Activated CD8-positive, alpha-beta T cell treated with anti-CD3 and anti-CD28 coated beads, Interleukin-2, amount 10 ng/mL, durations not matched to agents 7 days and 5 days (primary cell): ENCODE data around the gene SIX3. TPM values are rescaled to one million over a fixed set of nuclear protein-coding genes. Genes with fewer than 3 reads are reported as not detected.

Source experiments
- ATAC-seq: fragments of 150-1000 bp; cut with Tn5 transposase; one replicate; pipeline ENCODE4 v1.10.0; 2021; ENCODE audit warnings: moderate library complexity
- CTCF ChIA-PET: fragments of 350-600 bp; sonication (Branson Sonifier 250); formaldehyde crosslinking; loops from one replicate; lab custom pipeline; 2021; ENCODE audit warnings: antibody characterized with exemption; lab: Charles Lee
- POLR2A ChIA-PET: fragments of 350-600 bp; sonication (Branson Sonifier 250); formaldehyde crosslinking; loops from one replicate; lab custom pipeline; 2021; ENCODE audit warnings: antibody characterized with exemption; lab: Charles Lee
- DNase-seq: peaks from one replicate; pipeline ENCODE4 v3.0.0-alpha.2; 2020
- H3K27ac Mint-ChIP-seq: one replicate; pipeline ENCODE4 v1.8.0; 2021; ENCODE audit warnings: mild to moderate bottlenecking, mixed read lengths
- H3K27me3 Mint-ChIP-seq: one replicate; pipeline ENCODE4 v1.8.0; 2021; ENCODE audit warnings: low read depth, mixed read lengths
- H3K36me3 Mint-ChIP-seq: one replicate; pipeline ENCODE4 v1.8.0; 2021; ENCODE audit warnings: low read depth, mixed read lengths
- H3K4me1 Mint-ChIP-seq: one replicate; pipeline ENCODE4 v1.8.0; 2021; ENCODE audit warnings: low read depth, mixed read lengths
- H3K4me3 Mint-ChIP-seq: one replicate; pipeline ENCODE4 v1.8.0; 2021; ENCODE audit warnings: mild to moderate bottlenecking, mixed read lengths
- H3K9me3 Mint-ChIP-seq: one replicate; pipeline ENCODE4 v1.8.0; 2022; ENCODE audit warnings: mixed read lengths; ENCODE audit not compliant: insufficient read depth
- total RNA-seq, 2 experiments: library from RNA; stranded (reverse); gene quantifications; one replicate each; pipeline ENCODE4 v1.2.3, GENCODE V29; 2021

The SIX3 gene
- total RNA-seq, 2 experiments from 2014 or later, result 0.10 TPM; not detected in 1

- ChIA-PET POLR2A (no interaction called here), CTCF (interaction anchor here (0.7 to 5.6 kb wide), 4 partner anchors 30 to 793 kb away, joined by 3 to 56 read pairs (median 4); no protein-coding TSS in a partner anchor)
- Mint-ChIP-seq H3K9me3 (no peaks in the 10 kb centered on the region), H3K4me3 (no peak overlapping the region), H3K27me3 (peaks cover 6% of the 10 kb centered on the region), H3K4me1 (no peaks in the 10 kb centered on the region), H3K36me3 (no peaks in the 10 kb centered on the region), H3K27ac (no peak overlapping the region)
- ATAC-seq (no peak), DNase-seq (no peak)
Observed at GRCh38 chr2:44983836-44984604, 42.5 kb downstream of the SIX3 start.

DNA sequence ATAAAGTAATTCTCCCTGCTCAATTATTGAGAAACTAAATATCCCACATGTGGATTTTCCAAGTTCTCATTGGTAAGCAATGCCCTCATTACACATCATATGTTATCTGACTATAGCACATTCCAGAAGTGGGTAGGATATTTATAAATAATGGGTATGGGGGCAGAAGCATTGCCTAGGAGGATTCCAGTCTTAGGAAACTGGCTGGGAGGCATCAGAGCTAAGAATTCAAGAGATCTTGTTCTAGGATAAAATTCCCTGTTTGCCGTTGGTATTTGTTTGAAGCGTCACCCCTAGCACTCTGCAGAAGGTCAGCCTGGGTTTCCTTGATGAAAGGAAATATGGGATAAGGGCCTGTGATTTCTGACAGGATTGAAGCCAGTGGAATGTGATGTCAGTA, 47.7 kb downstream of the SIX3 start:
- Mint-ChIP-seq H3K27ac (no peak overlapping the region), H3K27me3 (peaks cover 34% of the 10 kb centered on the region), H3K36me3 (no peaks in the 10 kb centered on the region), H3K9me3 (no peaks in the 10 kb centered on the region), H3K4me1 (no peaks in the 10 kb centered on the region), H3K4me3 (no peak overlapping the region)
- DNase-seq, result no peak
- no peak for ATAC-seq
- ChIA-PET CTCF (no interaction called here), POLR2A (no interaction called here)

GRCh38 chr2:44994377-44994776, 52.9 kb downstream of the SIX3 start:
- CTCF ChIA-PET, result no interaction called here
- H3K9me3 Mint-ChIP-seq, result no peaks in the 10 kb centered on the region
- H3K27me3 Mint-ChIP-seq, result peaks cover 66% of the 10 kb centered on the region
- H3K27ac Mint-ChIP-seq, result no peak overlapping the region
- no peaks in the 10 kb centered on the region for H3K4me1 Mint-ChIP-seq
- POLR2A ChIA-PET, result no interaction called here
- H3K36me3 Mint-ChIP-seq, result no peaks in the 10 kb centered on the region
- ATAC-seq, result no peak
- no peak overlapping the region for H3K4me3 Mint-ChIP-seq
- DNase-seq, result no peak

Other genes starting within 250 kb of the SIX3 start
- gene SIX2, start 67.8 kb downstream of the SIX3 start, total RNA-seq, result not detected